ENCODE results near the gene SLCO2A1. TPM values are rescaled to one million over a fixed set of nuclear protein-coding genes. Genes with fewer than 3 reads are reported as not detected.

The SLCO2A1 gene
- total and polyA plus RNA-seq, 2 donors from 2014 or later, result 27.2 to 169 TPM

GRCh38 chr3:134066651-134067530, 37.2 kb upstream of the SLCO2A1 start:
- peak overlapping the region in 1 of 2 donors; percentile 55 for H3K27ac ChIP-seq (ENCODE audit: low read depth in 2 of 2, low read length in 2 of 2)
- TF ChIP-seq, protein P1, sequence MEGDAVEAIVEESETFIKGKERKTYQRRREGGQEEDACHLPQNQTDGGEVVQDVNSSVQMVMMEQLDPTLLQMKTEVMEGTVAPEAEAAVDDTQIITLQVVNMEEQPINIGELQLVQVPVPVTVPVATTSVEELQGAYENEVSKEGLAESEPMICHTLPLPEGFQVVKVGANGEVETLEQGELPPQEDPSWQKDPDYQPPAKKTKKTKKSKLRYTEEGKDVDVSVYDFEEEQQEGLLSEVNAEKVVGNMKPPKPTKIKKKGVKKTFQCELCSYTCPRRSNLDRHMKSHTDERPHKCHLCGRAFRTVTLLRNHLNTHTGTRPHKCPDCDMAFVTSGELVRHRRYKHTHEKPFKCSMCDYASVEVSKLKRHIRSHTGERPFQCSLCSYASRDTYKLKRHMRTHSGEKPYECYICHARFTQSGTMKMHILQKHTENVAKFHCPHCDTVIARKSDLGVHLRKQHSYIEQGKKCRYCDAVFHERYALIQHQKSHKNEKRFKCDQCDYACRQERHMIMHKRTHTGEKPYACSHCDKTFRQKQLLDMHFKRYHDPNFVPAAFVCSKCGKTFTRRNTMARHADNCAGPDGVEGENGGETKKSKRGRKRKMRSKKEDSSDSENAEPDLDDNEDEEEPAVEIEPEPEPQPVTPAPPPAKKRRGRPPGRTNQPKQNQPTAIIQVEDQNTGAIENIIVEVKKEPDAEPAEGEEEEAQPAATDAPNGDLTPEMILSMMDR (IDR thresholded peaks at IDR 0.05; ENCODE audit: borderline replicate concordance, extremely low read depth, insufficient read depth), result no peak
- no peaks in the 10 kb centered on the region for H3K36me3 ChIP-seq (ENCODE audit: control insufficient read depth in 2 of 3, insufficient read depth in 3 of 3, low read length in 3 of 3)
- FAIRE-seq, result no peak
- H3K4me3 ChIP-seq (ENCODE audit: low read length in 3 of 3), result no peak overlapping the region
- no peaks in the 10 kb centered on the region for H3K27me3 ChIP-seq (ENCODE audit: control insufficient read depth, insufficient read depth, low read length)
- H3K9ac ChIP-seq (ENCODE audit: low read length in 3 of 3), result no peak overlapping the region
- intact Hi-C loops (cut with DNase I), result no loop called here
- no peaks in the 10 kb centered on the region for H3K9me3 ChIP-seq (ENCODE audit: control insufficient read depth in 2 of 3, insufficient read depth in 1 of 3, low read length in 3 of 3)
- peak in 4 of 5 donors; percentile 8 to 80 (median 22) for DNase-seq
- peaks cover 0 to 2% (median 0%) of the 10 kb centered on the region in 3 donors for H3K4me1 ChIP-seq (ENCODE audit: control insufficient read depth in 2 of 3, insufficient read depth in 2 of 3, low read depth in 1 of 3, low read length in 3 of 3)

DNA sequence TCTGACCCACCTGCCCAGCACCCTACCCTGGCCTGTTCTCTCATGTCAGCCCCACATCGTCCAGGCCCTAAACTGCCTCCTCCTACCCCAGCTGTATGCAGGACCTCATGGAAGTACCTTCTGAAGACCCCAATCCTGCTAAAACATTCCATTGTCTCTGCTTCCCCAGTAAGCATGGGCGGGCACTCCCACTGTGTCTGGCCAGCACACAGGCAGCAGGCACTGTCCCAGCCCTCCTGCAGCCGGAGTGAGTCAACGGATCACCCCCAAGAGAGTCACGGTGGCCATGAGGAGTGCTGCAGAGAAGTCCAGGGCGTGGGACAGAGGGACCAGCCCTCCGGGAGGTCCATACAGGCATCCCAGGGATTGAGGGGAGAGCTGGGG, 36.4 kb upstream of the SLCO2A1 start:
- intact Hi-C loops (cut with DNase I), result no loop called here
- no peaks in the 10 kb centered on the region for H3K9me3 ChIP-seq (ENCODE audit: control insufficient read depth in 2 of 3, insufficient read depth in 1 of 3, low read length in 3 of 3)
- H3K4me3 ChIP-seq (ENCODE audit: low read length in 3 of 3), result no peak overlapping the region
- H3K36me3 ChIP-seq (ENCODE audit: control insufficient read depth in 2 of 3, insufficient read depth in 3 of 3, low read length in 3 of 3), result no peaks in the 10 kb centered on the region
- TF ChIP-seq, protein P1 (IDR thresholded peaks at IDR 0.05; ENCODE audit: borderline replicate concordance, extremely low read depth, insufficient read depth), result no peak
- DNase-seq, result peak in 2 of 5 donors; percentile 1 to 13
- peak overlapping the region in 1 of 2 donors; percentile 55 for H3K27ac ChIP-seq (ENCODE audit: low read depth in 2 of 2, low read length in 2 of 2)
- H3K4me1 ChIP-seq (ENCODE audit: control insufficient read depth in 2 of 3, insufficient read depth in 2 of 3, low read depth in 1 of 3, low read length in 3 of 3), result peaks cover 0 to 2% (median 0%) of the 10 kb centered on the region in 3 donors
- no peak overlapping the region for H3K9ac ChIP-seq (ENCODE audit: low read length in 3 of 3)
- FAIRE-seq, result no peak
- no peaks in the 10 kb centered on the region for H3K27me3 ChIP-seq (ENCODE audit: control insufficient read depth, insufficient read depth, low read length)

DNA sequence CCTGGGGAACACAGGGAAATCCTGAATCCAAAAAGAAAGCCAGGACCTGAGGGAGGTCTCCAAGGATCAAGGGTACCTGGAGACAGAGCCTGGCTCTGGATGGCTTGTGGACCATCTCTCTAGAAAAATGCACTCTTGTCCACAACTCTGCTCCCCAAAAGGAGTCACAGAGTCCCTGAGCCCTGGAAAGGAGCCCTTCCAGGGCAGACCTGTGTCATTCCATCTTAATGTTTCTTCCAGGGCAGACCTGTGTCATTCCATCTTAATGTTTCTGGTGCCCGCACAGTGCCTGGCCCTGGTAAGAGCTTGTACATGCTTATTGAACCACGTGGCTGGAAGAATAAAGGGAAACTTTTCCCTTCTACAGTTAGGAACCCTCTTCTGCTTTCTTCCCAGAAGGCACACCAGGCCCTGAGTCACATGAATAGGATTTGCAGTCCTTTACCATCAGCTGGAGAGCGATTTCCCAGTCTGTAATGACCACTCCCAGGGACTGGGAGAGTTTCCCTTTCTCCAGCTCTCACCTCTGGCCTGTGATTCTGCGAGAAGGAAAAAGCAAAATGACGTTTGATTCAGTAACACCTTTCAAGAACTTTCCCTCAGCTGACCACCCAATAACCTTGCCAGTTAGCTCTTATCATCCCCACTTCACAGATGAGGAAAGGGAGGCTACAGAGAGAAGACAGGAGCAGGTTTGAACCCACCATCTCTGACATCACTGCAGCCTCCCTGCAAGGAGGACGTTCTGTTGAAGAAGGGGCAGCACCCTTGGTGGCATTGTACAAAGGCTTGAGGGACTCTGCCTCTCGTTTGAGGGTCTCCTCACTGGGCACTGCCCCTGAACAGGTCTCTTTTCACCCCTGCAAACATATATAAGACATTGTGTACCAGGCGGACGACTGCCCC, 35.8 kb upstream of the SLCO2A1 start:
- TF ChIP-seq, protein P1 (IDR thresholded peaks at IDR 0.05; ENCODE audit: borderline replicate concordance, extremely low read depth, insufficient read depth), result no peak
- H3K9ac ChIP-seq (ENCODE audit: low read length in 3 of 3), result no peak overlapping the region

More for the DNA sequence above, 35.8 kb upstream of the SLCO2A1 start:
- Histone ChIP-seq H3K36me3 (ENCODE audit: control insufficient read depth in 2 of 3, insufficient read depth in 3 of 3, low read length in 3 of 3) (no peaks in the 10 kb centered on the region), H3K4me3 (ENCODE audit: low read length in 3 of 3) (no peak overlapping the region), H3K27ac (ENCODE audit: low read depth in 2 of 2, low read length in 2 of 2) (peak overlapping the region in 1 of 2 donors; percentile 3), H3K9me3 (ENCODE audit: control insufficient read depth in 2 of 3, insufficient read depth in 1 of 3, low read length in 3 of 3) (no peaks in the 10 kb centered on the region), H3K27me3 (ENCODE audit: control insufficient read depth, insufficient read depth, low read length) (no peaks in the 10 kb centered on the region), H3K4me1 (ENCODE audit: control insufficient read depth in 2 of 3, insufficient read depth in 2 of 3, low read depth in 1 of 3, low read length in 3 of 3) (peaks cover 0 to 2% (median under 1%) of the 10 kb centered on the region in 3 donors)
- peak in 1 of 5 donors; percentile 2 for DNase-seq
- no peak for FAIRE-seq
- intact Hi-C loops (cut with DNase I), result no loop called here
